NCI-H345 (cell line): ENCODE data around the gene SPTLC2.

Experiments used
- DNase-seq: peaks from one replicate; lab custom pipeline; 2025; lab: John Stamatoyannopoulos, UW

Gene SPTLC2

GRCh38 chr14:77469067-77469505, 147.4 kb downstream of the SPTLC2 start:
- DNase-seq = no peak

GRCh38 chr14:77467801-77468200, 148.6 kb downstream of the SPTLC2 start:
- DNase-seq = no peak

DNA sequence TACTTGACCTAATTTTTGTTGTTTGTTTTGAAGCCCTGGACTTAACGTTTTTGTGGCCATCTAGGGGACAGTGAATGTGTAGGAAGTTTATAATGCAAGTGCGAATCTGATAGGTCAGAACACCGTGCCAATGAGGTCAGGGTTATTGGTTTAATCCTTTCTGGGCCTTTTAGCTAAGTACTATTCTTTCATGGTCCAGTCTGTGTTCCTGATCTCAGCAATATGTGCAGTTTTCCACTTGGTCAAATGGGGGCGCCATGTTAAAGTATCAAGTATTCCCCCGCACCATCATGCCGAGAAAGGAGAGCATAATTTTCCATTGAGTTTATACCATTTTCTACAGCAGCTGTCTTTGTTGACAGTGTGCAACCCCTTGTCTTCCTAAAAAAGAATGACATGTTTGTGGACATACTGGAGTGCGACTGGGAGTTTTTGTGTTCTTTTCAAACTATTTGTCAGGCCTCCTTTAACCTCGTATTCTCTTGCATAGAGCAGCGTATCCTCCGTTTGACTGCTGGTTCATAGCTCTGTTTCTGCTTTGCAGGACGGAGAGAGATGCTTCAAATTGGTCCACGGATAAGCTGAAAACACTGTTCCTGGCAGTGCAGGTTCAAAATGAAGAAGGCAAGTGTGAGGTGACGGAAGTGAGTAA, 157.2 kb downstream of the SPTLC2 start:
- peak; percentile 59 for DNase-seq

- peak; percentile 41 for DNase-seq
Observed at GRCh38 chr14:77458249-77458950, 158.0 kb downstream of the SPTLC2 start.

- peak; percentile 99 for DNase-seq
Observed at GRCh38 chr14:77457522-77458248, 158.8 kb downstream of the SPTLC2 start, which contains the start of the genes AHSA1 and VIPAS39. Gene AHSA1 (plus strand): TSS chr14:77458093. CDS start chr14:77458190, 97 bp downstream. Gene VIPAS39 (minus strand): TSS chr14:77457601. CDS start chr14:77454102, 3,499 bp downstream.

- DNase-seq = peak; percentile 53
Observed at GRCh38 chr14:77457115-77457521, 159.3 kb downstream of the SPTLC2 start.
